CD14-positive monocyte (primary cell): Measurements from ENCODE around the gene SLAMF6. TPM values are rescaled to one million over a fixed set of nuclear protein-coding genes. Genes with fewer than 3 reads are reported as not detected.

Experiments
- DNase-seq, 3 donors: peaks; one replicate each; pipeline ENCODE4 v3.0.0-alpha.2; 2011 to 2022
- H2AFZ ChIP-seq: 2 replicates; pipeline ENCODE4 v1.6.0; 2012; ENCODE audit warnings: mild to moderate bottlenecking, low read depth, low read length, inconsistent platforms; ENCODE audit not compliant: insufficient read depth, poor library complexity, severe bottlenecking
- H3K27ac ChIP-seq, 2 donors: 1 replicate in 1 of 2; 2 replicates in 1 of 2; pipeline ENCODE4 v1.5.1; 2012 to 2013; ENCODE audit warnings: low read length in 2 of 2, control low read depth in 1 of 2, inconsistent platforms in 1 of 2, low read depth in 1 of 2, mild to moderate bottlenecking in 1 of 2
- H3K27me3 ChIP-seq, 2 donors: one replicate each; pipeline versions ENCODE4 v1.6.0 to v1.6.1; 2011 to 2013; ENCODE audit warnings: low read length in 2 of 2; ENCODE audit not compliant: control insufficient read depth in 2 of 2, insufficient read depth in 2 of 2
- H3K36me3 ChIP-seq, 2 donors: replicated peaks in 1 of 2; 1 replicate in 1 of 2; 2 replicates in 1 of 2; pipeline versions ENCODE4 v1.5.1 to v1.6.1; 2012 to 2013; ENCODE audit warnings: low read length in 2 of 2, control low read depth in 1 of 2, inconsistent platforms in 1 of 2, mild to moderate bottlenecking in 1 of 2; ENCODE audit not compliant: insufficient read depth in 2 of 2, control insufficient read depth in 1 of 2
- H3K4me1 ChIP-seq, 2 donors: 1 replicate in 1 of 2; 2 replicates in 1 of 2; pipeline versions ENCODE4 v1.5.1 to v1.6.1; 2012 to 2013; ENCODE audit warnings: low read length in 2 of 2, control low read depth in 1 of 2, inconsistent platforms in 1 of 2, mild to moderate bottlenecking in 1 of 2, moderate library complexity in 1 of 2; ENCODE audit not compliant: insufficient read depth in 2 of 2, control insufficient read depth in 1 of 2
- H3K4me2 ChIP-seq: replicated peaks from 2 replicates; pipeline ENCODE3; 2012; ENCODE audit warnings: low read length, moderate library complexity, mild to moderate bottlenecking; ENCODE audit not compliant: poor library complexity, severe bottlenecking; ENCODE audit errors: extremely low read depth
- H3K4me3 ChIP-seq, 3 experiments: fragments of 200-600 bp in 1 of 3; sonication (generic) in 1 of 3; replicated peaks in 1 of 3; 1 replicate in 2 of 3; 2 replicates in 1 of 3; pipeline ENCODE4 v1.5.1; 2011 to 2013; ENCODE audit warnings: low read length in 3 of 3, mild to moderate bottlenecking in 3 of 3, control low read depth in 2 of 3, low read depth in 2 of 3, inconsistent platforms in 1 of 3, moderate library complexity in 1 of 3
- H3K79me2 ChIP-seq: 2 replicates; pipeline ENCODE4 v1.6.0; 2012; ENCODE audit warnings: mild to moderate bottlenecking, control low read depth, inconsistent platforms, low read length, moderate library complexity; ENCODE audit not compliant: insufficient read depth
- H3K9ac ChIP-seq: 2 replicates; pipeline ENCODE4 v1.6.0; 2017; ENCODE audit warnings: low read length, mild to moderate bottlenecking; ENCODE audit not compliant: insufficient read depth, poor library complexity, severe bottlenecking
- H3K9me3 ChIP-seq, 2 donors: replicated peaks in 1 of 2; 1 replicate in 1 of 2; 2 replicates in 1 of 2; pipeline versions ENCODE4 v1.5.1 to v1.6.1; 2012 to 2013; ENCODE audit warnings: low read length in 2 of 2, control low read depth in 1 of 2; ENCODE audit not compliant: control insufficient read depth in 1 of 2, insufficient read depth in 1 of 2
- H4K20me1 ChIP-seq: 2 replicates; pipeline ENCODE4 v1.6.0; 2012; ENCODE audit warnings: mild to moderate bottlenecking, low read length, control low read depth, moderate library complexity; ENCODE audit not compliant: insufficient read depth
- H3K27ac Mint-ChIP-seq, 7 donors: one replicate each; pipeline ENCODE4 v1.8.0; 2020; ENCODE audit warnings: mild to moderate bottlenecking in 7 of 7, mixed read lengths in 7 of 7, moderate library complexity in 6 of 7, inconsistent platforms in 2 of 7
- H3K27me3 Mint-ChIP-seq, 3 donors: one replicate each; pipeline ENCODE4 v1.8.0; 2021 to 2022; ENCODE audit warnings: low read depth in 3 of 3, mild to moderate bottlenecking in 3 of 3, mixed read lengths in 3 of 3, moderate library complexity in 3 of 3, inconsistent platforms in 1 of 3
- H3K36me3 Mint-ChIP-seq, 2 donors: one replicate each; pipeline ENCODE4 v1.8.0; 2020; ENCODE audit warnings: mixed read lengths in 2 of 2, inconsistent platforms in 1 of 2, mild to moderate bottlenecking in 1 of 2
- H3K4me1 Mint-ChIP-seq: one replicate; pipeline ENCODE4 v1.8.0; 2020; ENCODE audit warnings: mild to moderate bottlenecking, mixed read lengths
- H3K4me3 Mint-ChIP-seq, 2 donors: one replicate each; pipeline ENCODE4 v1.8.0; 2020; ENCODE audit warnings: mild to moderate bottlenecking in 2 of 2, mixed read lengths in 2 of 2, moderate library complexity in 1 of 2
- H3K9me3 Mint-ChIP-seq, 7 donors: one replicate each; pipeline ENCODE4 v1.8.0; 2020 to 2022; ENCODE audit warnings: mixed read lengths in 7 of 7, mild to moderate bottlenecking in 6 of 7, moderate library complexity in 6 of 7, inconsistent platforms in 2 of 7
- WGBS: methylation state at CpG from one replicate; pipeline ENCODE4 v1.1.5; 2013; ENCODE audit warnings: missing lambda C conversion rate; ENCODE audit not compliant: insufficient coverage; 5-methylcytosine and 5-hydroxymethylcytosine counted together
- intact Hi-C, 2 donors: fragments of 100-400 bp; cut with micrococcal nuclease; formaldehyde crosslinking; loops; one replicate each; pipeline versions ENCODE4 v1.15.0 to v1.15.1; 2023
- polyA plus RNA-seq, 3 donors: library from polyadenylated mRNA; depleted of rRNA in 1 of 3; unstranded in 2 of 3; stranded (reverse) in 1 of 3; fragments of 300-500 nt in 2 of 3; fragments of >200 nt in 1 of 3; fragmentation: Illumina TruSeq in 2 of 3; gene quantifications; 1 replicate in 2 of 3; 2 replicates in 1 of 3; pipeline ENCODE4 v1.2.3, GENCODE V29; 2012 to 2021
- TF ChIP-seq, protein P1 (sequence below): fragments of 200-600 bp; IDR thresholded peaks from one replicate; pipeline ENCODE4 v1.8.0; 2022; ENCODE audit warnings: antibody characterized with exemption, mild to moderate bottlenecking

Gene SLAMF6
- polyA plus RNA-seq, 3 donors: 0.32 to 0.72 (median 0.50) TPM

DNA sequence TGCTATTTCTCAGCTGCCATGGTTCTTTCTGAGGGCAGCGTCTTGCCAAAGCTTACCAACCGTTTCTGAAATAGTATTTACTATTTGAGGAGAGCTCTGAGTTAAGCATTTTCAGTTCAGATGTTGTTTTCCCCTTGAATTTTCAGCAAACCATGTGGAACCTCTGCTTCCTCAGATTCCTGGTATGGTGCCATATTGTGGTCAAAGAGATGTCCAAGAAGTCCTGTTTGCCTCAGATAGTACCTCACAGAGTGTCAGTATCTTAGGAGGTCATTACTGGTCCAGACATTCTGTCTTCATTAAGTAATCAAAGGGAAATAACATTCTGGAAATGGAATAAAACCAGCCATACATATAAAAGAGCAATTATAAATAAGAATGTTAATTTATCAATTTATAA is 86.1 kb downstream of the SLAMF6 start:
- no peak overlapping the region for H3K4me3 Mint-ChIP-seq
- no CpG with 5 or more reads among the region's 2 CpGs for WGBS
- H3K4me1 Mint-ChIP-seq: peaks cover 16% of the 10 kb centered on the region
- H3K27me3 ChIP-seq: no peaks in the 10 kb centered on the region
- DNase-seq: no peak
- no peak overlapping the region for H2AFZ ChIP-seq
- H3K27me3 Mint-ChIP-seq: peaks cover 0 to 5% (median 0%) of the 10 kb centered on the region in 3 donors
- no peaks in the 10 kb centered on the region for H3K79me2 ChIP-seq
- no peaks in the 10 kb centered on the region for H4K20me1 ChIP-seq
- TF ChIP-seq, protein P1, sequence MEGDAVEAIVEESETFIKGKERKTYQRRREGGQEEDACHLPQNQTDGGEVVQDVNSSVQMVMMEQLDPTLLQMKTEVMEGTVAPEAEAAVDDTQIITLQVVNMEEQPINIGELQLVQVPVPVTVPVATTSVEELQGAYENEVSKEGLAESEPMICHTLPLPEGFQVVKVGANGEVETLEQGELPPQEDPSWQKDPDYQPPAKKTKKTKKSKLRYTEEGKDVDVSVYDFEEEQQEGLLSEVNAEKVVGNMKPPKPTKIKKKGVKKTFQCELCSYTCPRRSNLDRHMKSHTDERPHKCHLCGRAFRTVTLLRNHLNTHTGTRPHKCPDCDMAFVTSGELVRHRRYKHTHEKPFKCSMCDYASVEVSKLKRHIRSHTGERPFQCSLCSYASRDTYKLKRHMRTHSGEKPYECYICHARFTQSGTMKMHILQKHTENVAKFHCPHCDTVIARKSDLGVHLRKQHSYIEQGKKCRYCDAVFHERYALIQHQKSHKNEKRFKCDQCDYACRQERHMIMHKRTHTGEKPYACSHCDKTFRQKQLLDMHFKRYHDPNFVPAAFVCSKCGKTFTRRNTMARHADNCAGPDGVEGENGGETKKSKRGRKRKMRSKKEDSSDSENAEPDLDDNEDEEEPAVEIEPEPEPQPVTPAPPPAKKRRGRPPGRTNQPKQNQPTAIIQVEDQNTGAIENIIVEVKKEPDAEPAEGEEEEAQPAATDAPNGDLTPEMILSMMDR: no peak
- H3K9ac ChIP-seq: no peak overlapping the region
- peaks cover 0 to 3% (median 0%) of the 10 kb centered on the region in 7 donors for H3K9me3 Mint-ChIP-seq
- no peak overlapping the region for H3K4me2 ChIP-seq
- no peaks in the 10 kb centered on the region for H3K9me3 ChIP-seq
- H3K27ac Mint-ChIP-seq: no peak overlapping the region
- intact Hi-C loops: no loop called here
- H3K4me3 ChIP-seq: no peak overlapping the region
- no peaks in the 10 kb centered on the region for H3K36me3 ChIP-seq
- H3K27ac ChIP-seq: no peak overlapping the region
- no peaks in the 10 kb centered on the region for H3K36me3 Mint-ChIP-seq
- H3K4me1 ChIP-seq: peaks cover 6 to 19% of the 10 kb centered on the region in 2 donors

Other genes with a start within 250 kb of the SLAMF6 start
- gene PEX19, start 238.1 kb downstream of the SLAMF6 start, polyA plus RNA-seq: 10 to 100 TPM; 17.4 to 38.2 (median 37.4) TPM
- 100 to 1,000 TPM in 2 of 3 donors, 10 to 100 TPM in 1; 76.7 to 199 (median 195) TPM for gene COPA, start 180.0 kb downstream of the SLAMF6 start, polyA plus RNA-seq
- 100 to 1,000 TPM; 125 to 238 (median 145) TPM for gene NCSTN, start 179.9 kb downstream of the SLAMF6 start, polyA plus RNA-seq
- gene NHLH1, start 156.2 kb downstream of the SLAMF6 start, polyA plus RNA-seq: 1 to 10 TPM in 1 of 3 donors, not detected in 2; 1.0 TPM
- under 1 TPM in 1 of 3 donors, not detected in 2; 0.01 TPM for gene VANGL2, start 122.7 kb downstream of the SLAMF6 start, polyA plus RNA-seq
- 10 to 100 TPM; 14.5 to 33.5 (median 31.8) TPM for gene CD84, start 56.2 kb upstream of the SLAMF6 start, polyA plus RNA-seq
- gene SLAMF1, start 123.8 kb upstream of the SLAMF6 start, polyA plus RNA-seq: under 1 TPM in 2 of 3 donors, not detected in 1; 0.13 to 0.65 TPM
- 100 to 1,000 TPM; 356 to 688 (median 363) TPM for gene CD48, start 188.6 kb upstream of the SLAMF6 start, polyA plus RNA-seq
- 10 to 100 TPM; 15.4 to 16.0 (median 15.8) TPM for gene SLAMF7, start 216.0 kb upstream of the SLAMF6 start, polyA plus RNA-seq